ENCODE results near the gene ZDHHC22.

Gene ZDHHC22

DNA sequence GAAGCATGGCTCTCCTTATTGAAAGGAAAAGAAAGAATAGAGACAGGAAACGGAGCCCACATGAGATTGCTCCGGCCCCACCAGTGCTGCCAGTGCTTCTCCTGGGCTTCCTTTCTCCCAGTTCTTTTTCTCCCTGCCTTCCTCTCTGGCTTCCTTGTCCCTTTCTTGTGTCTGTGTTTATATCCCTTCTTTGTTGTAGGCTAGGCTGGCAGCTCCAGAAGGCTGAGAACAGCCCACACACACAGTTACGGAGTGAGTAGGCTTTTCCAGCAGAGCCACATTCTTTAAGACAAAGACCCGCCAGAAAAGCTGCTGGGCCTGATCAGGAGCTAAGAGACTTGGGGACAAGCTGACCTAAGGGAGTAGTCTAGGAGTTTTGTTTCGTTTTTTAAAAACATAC lies 30.6 kb downstream of the ZDHHC22 start:
- no peaks in the 10 kb centered on the region for H4K20me1 ChIP-seq (ENCODE audit: low read depth, low read length)
- H3K36me3 ChIP-seq (ENCODE audit: low read length) = 0 out of 2 replicates have a peak, but pooled peaks cover 5% of the 10 kb centered on the region
- TF ChIP-seq EZH2phosphoT487 (conservative IDR thresholded peaks at IDR 0.05; ENCODE audit: low read length) = no peak
- TF ChIP-seq, protein P1, sequence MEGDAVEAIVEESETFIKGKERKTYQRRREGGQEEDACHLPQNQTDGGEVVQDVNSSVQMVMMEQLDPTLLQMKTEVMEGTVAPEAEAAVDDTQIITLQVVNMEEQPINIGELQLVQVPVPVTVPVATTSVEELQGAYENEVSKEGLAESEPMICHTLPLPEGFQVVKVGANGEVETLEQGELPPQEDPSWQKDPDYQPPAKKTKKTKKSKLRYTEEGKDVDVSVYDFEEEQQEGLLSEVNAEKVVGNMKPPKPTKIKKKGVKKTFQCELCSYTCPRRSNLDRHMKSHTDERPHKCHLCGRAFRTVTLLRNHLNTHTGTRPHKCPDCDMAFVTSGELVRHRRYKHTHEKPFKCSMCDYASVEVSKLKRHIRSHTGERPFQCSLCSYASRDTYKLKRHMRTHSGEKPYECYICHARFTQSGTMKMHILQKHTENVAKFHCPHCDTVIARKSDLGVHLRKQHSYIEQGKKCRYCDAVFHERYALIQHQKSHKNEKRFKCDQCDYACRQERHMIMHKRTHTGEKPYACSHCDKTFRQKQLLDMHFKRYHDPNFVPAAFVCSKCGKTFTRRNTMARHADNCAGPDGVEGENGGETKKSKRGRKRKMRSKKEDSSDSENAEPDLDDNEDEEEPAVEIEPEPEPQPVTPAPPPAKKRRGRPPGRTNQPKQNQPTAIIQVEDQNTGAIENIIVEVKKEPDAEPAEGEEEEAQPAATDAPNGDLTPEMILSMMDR (IDR thresholded peaks at IDR 0.05; ENCODE audit: insufficient read depth, low read length, poor library complexity, severe bottlenecking) = no peak
- H3K9me2 ChIP-seq (replicated peaks; ENCODE audit: insufficient read depth, low read length) = no peaks in the 10 kb centered on the region
- no peak overlapping the region for H3K27ac ChIP-seq (ENCODE audit: low read depth, low read length)
- no peaks in the 10 kb centered on the region for H3F3A ChIP-seq (ENCODE audit: insufficient read depth)
- H3K9ac ChIP-seq (ENCODE audit: low read length) = no peak overlapping the region
- H3K4me3 ChIP-seq (ENCODE audit: insufficient read depth, low read length, poor library complexity, severe bottlenecking) = no peak overlapping the region
- no peak overlapping the region for H2AFZ ChIP-seq (ENCODE audit: low read depth, low read length, severe bottlenecking)
- H3K9me3 ChIP-seq (ENCODE audit: insufficient read depth, low read length) = no peaks in the 10 kb centered on the region
- H3K27me3 ChIP-seq (ENCODE audit: low read length) = no peaks in the 10 kb centered on the region
- no peaks in the 10 kb centered on the region for H3K79me2 ChIP-seq (ENCODE audit: insufficient read depth, low read length)
- no peak overlapping the region for H3K4me2 ChIP-seq (ENCODE audit: low read depth, low read length, poor library complexity, severe bottlenecking)

DNA sequence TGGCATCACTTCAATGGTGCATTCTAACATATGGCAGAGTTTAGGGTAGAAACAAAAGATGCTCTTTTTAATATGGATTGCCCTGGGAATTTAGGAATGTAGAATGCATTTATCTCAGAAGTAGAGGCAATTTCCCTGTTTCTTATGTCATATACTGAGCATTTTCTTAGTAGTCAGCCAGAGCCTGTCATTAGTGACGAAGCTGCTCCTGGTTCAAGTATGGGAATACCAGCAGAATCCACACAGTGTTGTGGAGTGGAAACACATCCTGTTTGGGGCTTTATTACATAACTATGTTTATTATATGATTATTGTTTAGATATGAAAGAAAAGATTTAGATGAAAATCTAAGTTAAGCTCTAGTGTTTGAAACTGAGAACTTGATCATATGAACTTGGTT lies 31.3 kb downstream of the ZDHHC22 start:
- H3K79me2 ChIP-seq (ENCODE audit: insufficient read depth, low read length) = no peaks in the 10 kb centered on the region
- H4K20me1 ChIP-seq (ENCODE audit: low read depth, low read length) = no peaks in the 10 kb centered on the region
- no peak overlapping the region for H3K27ac ChIP-seq (ENCODE audit: low read depth, low read length)
- H3K27me3 ChIP-seq (ENCODE audit: low read length) = no peaks in the 10 kb centered on the region
- no peak overlapping the region for H3K9ac ChIP-seq (ENCODE audit: low read length)
- no peaks in the 10 kb centered on the region for H3K9me3 ChIP-seq (ENCODE audit: insufficient read depth, low read length)
- H3F3A ChIP-seq (ENCODE audit: insufficient read depth) = no peaks in the 10 kb centered on the region
- no peak overlapping the region for H3K4me3 ChIP-seq (ENCODE audit: insufficient read depth, low read length, poor library complexity, severe bottlenecking)
- TF ChIP-seq, protein P1 (IDR thresholded peaks at IDR 0.05; ENCODE audit: insufficient read depth, low read length, poor library complexity, severe bottlenecking) = no peak
- no peak for TF ChIP-seq EZH2phosphoT487 (conservative IDR thresholded peaks at IDR 0.05; ENCODE audit: low read length)
- H3K36me3 ChIP-seq (ENCODE audit: low read length) = 0 out of 2 replicates have a peak, but pooled peaks cover 5% of the 10 kb centered on the region
- no peak overlapping the region for H2AFZ ChIP-seq (ENCODE audit: low read depth, low read length, severe bottlenecking)
- no peak overlapping the region for H3K4me2 ChIP-seq (ENCODE audit: low read depth, low read length, poor library complexity, severe bottlenecking)
- no peaks in the 10 kb centered on the region for H3K9me2 ChIP-seq (replicated peaks; ENCODE audit: insufficient read depth, low read length)

DNA sequence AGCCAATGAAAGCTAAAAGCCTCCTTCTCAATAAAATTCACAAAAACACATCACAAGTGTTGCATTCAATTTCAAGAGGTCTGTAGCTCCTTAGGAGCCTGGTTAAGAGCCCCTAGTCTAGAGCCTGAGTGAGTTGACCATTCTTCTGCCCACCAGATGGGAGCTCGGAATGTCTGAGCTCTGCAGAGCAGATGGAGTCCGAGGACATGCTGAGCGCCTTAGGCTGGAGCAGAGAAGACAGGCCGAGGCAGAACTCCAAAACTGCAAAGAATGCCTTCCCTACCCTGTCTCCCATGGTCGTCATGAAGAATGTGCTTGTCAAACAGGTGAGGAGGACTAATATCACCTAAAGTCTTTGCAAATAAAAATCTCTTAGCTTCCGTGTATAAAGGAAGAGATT lies 31.9 kb downstream of the ZDHHC22 start:
- Histone ChIP-seq H3K9ac (ENCODE audit: low read length) (no peak overlapping the region), H3F3A (ENCODE audit: insufficient read depth) (no peaks in the 10 kb centered on the region), H2AFZ (ENCODE audit: low read depth, low read length, severe bottlenecking) (no peak overlapping the region), H3K27ac (ENCODE audit: low read depth, low read length) (no peak overlapping the region), H3K9me3 (ENCODE audit: insufficient read depth, low read length) (no peaks in the 10 kb centered on the region), H3K36me3 (ENCODE audit: low read length) (0 out of 2 replicates have a peak, but pooled peaks cover 5% of the 10 kb centered on the region), H3K4me2 (ENCODE audit: low read depth, low read length, poor library complexity, severe bottlenecking) (no peak overlapping the region), H3K9me2 (replicated peaks; ENCODE audit: insufficient read depth, low read length) (no peaks in the 10 kb centered on the region), H3K27me3 (ENCODE audit: low read length) (no peaks in the 10 kb centered on the region), H3K79me2 (ENCODE audit: insufficient read depth, low read length) (no peaks in the 10 kb centered on the region), H4K20me1 (ENCODE audit: low read depth, low read length) (no peaks in the 10 kb centered on the region), H3K4me3 (ENCODE audit: insufficient read depth, low read length, poor library complexity, severe bottlenecking) (no peak overlapping the region)
- TF ChIP-seq, protein P1 (IDR thresholded peaks at IDR 0.05; ENCODE audit: insufficient read depth, low read length, poor library complexity, severe bottlenecking) = no peak
- no peak for TF ChIP-seq EZH2phosphoT487 (conservative IDR thresholded peaks at IDR 0.05; ENCODE audit: low read length)
